IMR-90 (cell line): ENCODE measurements around the gene STK36. TPM values are rescaled to one million over a fixed set of nuclear protein-coding genes. Genes with fewer than 3 reads are reported as not detected.

Experiments
- ATAC-seq: fragments of 200-7000 bp; cut with Tn5 transposase; 2 replicates; pipeline ENCODE4 v1.9.1; 2020; ENCODE audit warnings: low read depth, mild to moderate bottlenecking, moderate library complexity
- BruUV-seq: library from RNA; stranded (reverse); fragments of 400-500 nt; replicated peaks from 2 replicates; lab custom pipeline; 2021; lab: Mats Ljungman, UMichigan
- CTCF ChIA-PET: fragments of 300-600 bp; formaldehyde crosslinking; extraction: SDS; loops from one replicate; lab custom pipeline; 2021; ENCODE audit warnings: antibody characterized with exemption; lab: Yijun Ruan, JAX
- POLR2A ChIA-PET: fragments of 300-600 bp; sonication (Branson Sonifier 250); formaldehyde crosslinking; loops from one replicate; lab custom pipeline; 2022; ENCODE audit warnings: antibody characterized with exemption; ENCODE audit not compliant: unreplicated experiment; lab: Charles Lee
- DNase-seq: peaks from one replicate; pipeline ENCODE4 v3.0.0; 2013
- H2AFZ ChIP-seq: replicated peaks from 2 replicates; pipeline ENCODE3; 2013; ENCODE audit warnings: low read length, mild to moderate bottlenecking; ENCODE audit not compliant: poor library complexity
- H2AK5ac ChIP-seq: 2 replicates; pipeline ENCODE4 v1.6.1; 2013; ENCODE audit warnings: low read depth, low read length, inconsistent platforms
- H2AK9ac ChIP-seq: replicated peaks from 2 replicates; pipeline ENCODE3; 2013; ENCODE audit warnings: mild to moderate bottlenecking, low read depth, low read length, moderate library complexity; ENCODE audit not compliant: poor library complexity
- H2BK120ac ChIP-seq: 2 replicates; pipeline ENCODE4 v1.6.1; 2013; ENCODE audit warnings: low read depth, low read length, inconsistent platforms
- H2BK15ac ChIP-seq: 3 replicates; pipeline ENCODE4 v1.6.1; 2013; ENCODE audit warnings: low read depth, low read length, inconsistent platforms
- H2BK20ac ChIP-seq: 2 replicates; pipeline ENCODE4 v1.6.1; 2013; ENCODE audit warnings: low read depth, mild to moderate bottlenecking, inconsistent platforms, low read length, moderate library complexity
- H2BK5ac ChIP-seq: 2 replicates; pipeline ENCODE4 v1.6.1; 2013; ENCODE audit warnings: mild to moderate bottlenecking, low read depth, low read length, inconsistent platforms; ENCODE audit not compliant: poor library complexity, severe bottlenecking
- H3K14ac ChIP-seq: replicated peaks from 2 replicates; pipeline ENCODE4 v1.6.1; 2013; ENCODE audit warnings: low read depth, low read length, inconsistent platforms
- H3K18ac ChIP-seq: 2 replicates; pipeline ENCODE4 v1.6.1; 2013; ENCODE audit warnings: low read depth, low read length, control low read depth
- H3K23ac ChIP-seq: 2 replicates; pipeline ENCODE4 v1.6.1; 2013; ENCODE audit warnings: low read depth, low read length, inconsistent platforms
- H3K27ac ChIP-seq: 2 replicates; pipeline ENCODE4 v1.5.1; 2013; ENCODE audit warnings: mild to moderate bottlenecking, control low read depth, low read length; ENCODE audit not compliant: insufficient read depth
- H3K27me3 ChIP-seq: 2 replicates; pipeline ENCODE4 v1.6.1; 2013; ENCODE audit warnings: low read length; ENCODE audit not compliant: control insufficient read depth, insufficient read depth
- H3K36me3 ChIP-seq: 2 replicates; pipeline ENCODE4 v1.6.1; 2013; ENCODE audit warnings: low read length, mixed read lengths; ENCODE audit not compliant: control insufficient read depth, insufficient read depth
- H3K4ac ChIP-seq: 2 replicates; pipeline ENCODE4 v1.6.1; 2013; ENCODE audit warnings: low read depth, low read length, inconsistent platforms
- H3K4me1 ChIP-seq: 2 replicates; pipeline ENCODE4 v1.6.1; 2013; ENCODE audit warnings: low read length, mixed read lengths; ENCODE audit not compliant: control insufficient read depth, insufficient read depth
- H3K4me2 ChIP-seq: 2 replicates; pipeline ENCODE4 v1.6.1; 2013; ENCODE audit warnings: low read depth, mild to moderate bottlenecking, control low read depth, low read length, moderate library complexity
- H3K4me3 ChIP-seq: 2 replicates; pipeline ENCODE4 v1.5.1; 2013; ENCODE audit warnings: low read depth, mild to moderate bottlenecking, control low read depth, low read length, moderate library complexity; ENCODE audit not compliant: insufficient read depth
- H3K56ac ChIP-seq: 2 replicates; pipeline ENCODE4 v1.6.1; 2013; ENCODE audit warnings: low read length, inconsistent platforms; ENCODE audit not compliant: insufficient read depth; ENCODE audit errors: extremely low read depth
- H3K79me1 ChIP-seq, 2 experiments: 2 replicates each; pipeline ENCODE4 v1.6.1; 2013; ENCODE audit warnings: low read length in 2 of 2, inconsistent platforms in 1 of 2, low read depth in 1 of 2
- H3K9ac ChIP-seq: 2 replicates; pipeline ENCODE4 v1.6.1; 2013; ENCODE audit warnings: low read depth, low read length, control low read depth
- H3K9me1 ChIP-seq: 2 replicates; pipeline ENCODE4 v1.6.1; 2013; ENCODE audit warnings: low read length, inconsistent platforms; ENCODE audit not compliant: insufficient read depth
- H3K9me3 ChIP-seq: 2 replicates; pipeline ENCODE4 v1.6.1; 2013; ENCODE audit warnings: low read length; ENCODE audit not compliant: control insufficient read depth, insufficient read depth
- H4K20me1 ChIP-seq: 2 replicates; pipeline ENCODE4 v1.6.1; 2013; ENCODE audit warnings: low read length, inconsistent platforms; ENCODE audit not compliant: insufficient read depth
- H4K5ac ChIP-seq: 2 replicates; pipeline ENCODE4 v1.6.1; 2013; ENCODE audit warnings: mild to moderate bottlenecking, low read depth, low read length, control low read depth
- H4K8ac ChIP-seq, 2 experiments: 2 replicates each; pipeline ENCODE4 v1.6.1; 2013; ENCODE audit warnings: low read depth in 2 of 2, low read length in 2 of 2, control low read depth in 1 of 2, inconsistent platforms in 1 of 2
- H4K91ac ChIP-seq: 2 replicates; pipeline ENCODE4 v1.6.1; 2013; ENCODE audit warnings: low read depth, low read length, inconsistent platforms; ENCODE audit not compliant: insufficient read depth
- CEBPB ChIP-seq: IDR thresholded peaks from 2 replicates; pipeline ENCODE4 v1.6.1; 2012; ENCODE audit warnings: low read depth, low read length, improper control_type of control experiment
- CHD1 ChIP-seq: IDR thresholded peaks from 2 replicates; pipeline ENCODE4 v1.6.1; 2012; ENCODE audit warnings: low read depth, low read length, improper control_type of control experiment
- CTCF ChIP-seq: conservative IDR thresholded peaks from 2 replicates; pipeline ENCODE4 v1.5.1; 2012; ENCODE audit warnings: mild to moderate bottlenecking, low read depth, low read length, improper control_type of control experiment
- ELK1 ChIP-seq: fragments of 150-350 bp; IDR thresholded peaks from 2 replicates; pipeline ENCODE4 v1.6.1; 2016; ENCODE audit warnings: low read depth, mild to moderate bottlenecking, low read length, moderate library complexity, borderline replicate concordance
- FOS ChIP-seq: fragments of 150-350 bp; IDR thresholded peaks from 2 replicates; pipeline ENCODE4 v1.6.1; 2016; ENCODE audit warnings: low read depth, low read length
- MAFK ChIP-seq: IDR thresholded peaks from 2 replicates; pipeline ENCODE4 v1.6.1; 2012; ENCODE audit warnings: low read depth, low read length, improper control_type of control experiment
- NFE2L2 ChIP-seq: fragments of 150-350 bp; IDR thresholded peaks from 2 replicates; pipeline ENCODE4 v1.6.1; 2016; ENCODE audit warnings: low read depth, mild to moderate bottlenecking, low read length
- POLR2A ChIP-seq: IDR thresholded peaks from 2 replicates; pipeline ENCODE4 v1.6.1; 2012; ENCODE audit warnings: mild to moderate bottlenecking, low read depth, low read length
- RAD21 ChIP-seq: IDR thresholded peaks from 2 replicates; pipeline ENCODE4 v1.6.1; 2012; ENCODE audit warnings: low read length, improper control_type of control experiment
- RCOR1 ChIP-seq: IDR thresholded peaks from 2 replicates; pipeline ENCODE4 v1.6.1; 2012; ENCODE audit warnings: mild to moderate bottlenecking, low read length, improper control_type of control experiment; ENCODE audit not compliant: insufficient replicate concordance
- RFX5 ChIP-seq: IDR thresholded peaks from 2 replicates; pipeline ENCODE4 v1.8.0; 2012; ENCODE audit warnings: low read depth, mild to moderate bottlenecking, low read length, moderate library complexity
- SMC3 ChIP-seq: fragments of 150-350 bp; IDR thresholded peaks from 2 replicates; pipeline ENCODE4 v1.6.1; 2016; ENCODE audit warnings: low read depth, mild to moderate bottlenecking, antibody characterized with exemption, low read length, moderate library complexity
- USF2 ChIP-seq: fragments of 150-350 bp; IDR thresholded peaks from 2 replicates; pipeline ENCODE4 v1.6.1; 2017; ENCODE audit warnings: mild to moderate bottlenecking, antibody characterized with exemption, low read length, low read depth
- WGBS, 2 experiments: methylation state at CpG; one replicate each; pipeline versions ENCODE4 v1.1.5 to v1.1.7; 2013; ENCODE audit warnings: missing lambda C conversion rate in 2 of 2; ENCODE audit not compliant: insufficient read length in 1 of 2; ENCODE audit errors: extremely low coverage in 2 of 2; 5-methylcytosine and 5-hydroxymethylcytosine counted together
- dilution Hi-C: fragments of 300-500 bp; cut with HindIII; formaldehyde crosslinking; loops from one replicate; pipeline ENCODE4 v1.14.3; 2018; ENCODE audit warnings: low sequenced_read_pairs; ENCODE audit not compliant: unreplicated experiment
- in situ Hi-C: fragments of 300-500 bp; cut with MboI; formaldehyde crosslinking; loops from 3 replicates; pipeline ENCODE4 v1.14.3; 2019; ENCODE audit warnings: low sequenced_read_pairs, inconsistent platforms, mixed read lengths
- intact Hi-C: fragments of 100-400 bp; cut with micrococcal nuclease; formaldehyde crosslinking; loops from 2 replicates; pipeline ENCODE4 v1.10.0; 2022
- polyA plus RNA-seq, 3 experiments: library from polyadenylated mRNA; depleted of rRNA; stranded (reverse); fragments of >200 nt; gene quantifications; 2 replicates each; pipeline ENCODE4 v1.2.3, GENCODE V29; 2012; ENCODE audit warnings: low replicate concordance in 1 of 3
- total RNA-seq: library from RNA; depleted of rRNA; stranded (reverse); fragments of >200 nt; gene quantifications from 2 replicates; pipeline ENCODE4 v1.2.3, GENCODE V29; 2012

Gene STK36
- total and polyA plus RNA-seq, 2 of the 4 experiments (the other 2 are of a cell fraction): 17.6 to 44.5 TPM

GRCh38 chr2:218662827-218663226 is 9.1 kb upstream of the STK36 start:
- WGBS, 2 experiments: 100% methylated on average over 5 of the region's 10 CpGs; no CpG with 5 or more reads in 1 of the 2 experiments
- in situ Hi-C loops (no loop called here), dilution Hi-C loops (no loop called here), intact Hi-C loops (no loop called here)
- Histone ChIP-seq H2BK120ac (no peak overlapping the region), H3K56ac (no peak overlapping the region), H3K23ac (no peak overlapping the region), H3K79me1 (peaks cover 30 to 35% of the 10 kb centered on the region in 2 experiments), H3K4ac (no peak overlapping the region), H3K36me3 (peaks cover 53% of the 10 kb centered on the region), H2BK5ac (no peak overlapping the region), H3K27me3 (no peaks in the 10 kb centered on the region), H3K18ac (no peak overlapping the region), H4K20me1 (no peaks in the 10 kb centered on the region), H3K4me3 (no peak overlapping the region), H2AK9ac (no peak overlapping the region), H3K4me1 (peaks cover 3% of the 10 kb centered on the region; the same call in 1 of the 2 replicates), H3K4me2 (no peak overlapping the region), H2BK20ac (no peak overlapping the region), H3K9me3 (no peaks in the 10 kb centered on the region), H2AK5ac (no peak overlapping the region), H4K91ac (no peak overlapping the region), H3K9me1 (peaks cover 8% of the 10 kb centered on the region; the same call in 1 of the 2 replicates), H3K27ac (no peak overlapping the region), H3K14ac (no peak overlapping the region), H3K9ac (no peak overlapping the region), H4K5ac (no peak overlapping the region), H4K8ac (no peak overlapping the region), H2BK15ac (no peak overlapping the region), H2AFZ (no peak overlapping the region)
- DNase-seq (no peak), ATAC-seq (no peak)
- CTCF ChIA-PET: no interaction called here
- BruUV-seq: no TSS peak
- POLR2A ChIA-PET: no interaction called here
- no peak for TF ChIP-seq RCOR1
- no peak for TF ChIP-seq USF2
- TF ChIP-seq ELK1: no peak
- no peak for TF ChIP-seq SMC3
- no peak for TF ChIP-seq RAD21
- no peak for TF ChIP-seq MAFK
- no peak for TF ChIP-seq CEBPB
- no peak for TF ChIP-seq CTCF
- TF ChIP-seq CHD1: no peak
- no peak for TF ChIP-seq POLR2A
- TF ChIP-seq NFE2L2: no peak
- TF ChIP-seq FOS: no peak
- no peak for TF ChIP-seq RFX5
